NCI-H460 (cell line): ENCODE measurements around the gene CD93. TPM values are rescaled to one million over a fixed set of nuclear protein-coding genes. Genes with fewer than 3 reads are reported as not detected.

ENCODE experiments used
- DNase-seq: peaks from one replicate; pipeline ENCODE4 v3.0.0-alpha.2; 2016; ENCODE audit warnings: low read depth; ENCODE audit errors: extremely low read depth
- total RNA-seq: library from RNA; depleted of rRNA; stranded (reverse); fragments of >200 nt; shearing (Covaris generic); gene quantifications from 2 replicates; pipeline ENCODE4 v1.2.3, GENCODE V29; 2014

CD93 gene
- total RNA-seq, 1 experiment from 2014 or later: not detected

DNA sequence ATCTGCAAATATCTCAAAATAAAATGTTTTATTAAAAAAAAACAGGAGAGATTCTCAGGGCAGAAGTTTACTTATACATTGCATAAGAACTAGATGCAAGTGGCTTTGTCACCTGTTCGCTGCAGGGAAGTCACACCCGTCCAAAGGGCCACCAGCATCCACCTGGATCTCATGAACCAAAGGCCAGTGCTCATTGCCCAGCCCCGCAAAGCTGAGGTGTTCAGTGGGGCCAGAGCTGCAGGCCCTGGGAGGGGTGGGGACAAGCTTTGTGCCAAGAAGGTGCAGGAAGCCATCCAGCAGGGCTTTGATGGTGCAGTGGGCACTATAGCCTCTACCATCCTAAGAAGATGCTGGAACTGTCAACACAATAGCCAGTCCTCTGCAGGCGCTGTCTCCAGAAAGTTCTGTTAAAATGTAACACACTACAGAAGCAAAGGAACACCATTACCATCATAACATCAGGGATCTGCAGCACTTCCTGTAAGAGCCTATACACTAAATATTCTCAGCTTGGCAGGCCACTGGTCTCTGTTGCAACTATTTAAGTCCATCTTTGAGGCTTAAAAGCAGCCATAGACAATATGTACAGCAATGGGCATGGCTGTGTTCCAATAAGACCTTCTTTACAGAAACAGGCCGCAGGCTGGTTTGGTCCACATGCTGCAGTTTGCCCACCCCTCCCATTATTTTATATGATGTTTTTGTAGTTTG, 15.7 kb upstream of the CD93 start:
- DNase-seq: no peak

DNA sequence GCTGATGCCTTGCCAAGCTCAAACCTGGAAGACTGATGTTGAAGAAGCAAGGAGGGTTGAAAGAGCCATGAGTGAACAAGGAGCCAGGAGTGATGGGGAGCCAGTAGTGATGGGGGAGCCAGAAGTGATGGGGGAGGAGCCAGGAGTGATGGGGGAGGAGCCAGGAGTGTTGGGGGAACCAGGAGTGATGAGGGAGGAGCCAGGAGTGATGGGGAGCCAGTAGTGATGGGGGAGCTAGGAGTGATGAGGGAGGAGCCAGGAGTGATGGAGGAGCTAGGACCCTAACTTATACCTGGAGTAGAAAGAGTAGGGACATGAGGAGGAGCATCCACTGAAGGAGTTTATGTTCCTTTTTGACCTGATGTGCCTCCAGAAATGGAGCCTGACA, 14.6 kb upstream of the CD93 start:
- no peak for DNase-seq

DNA sequence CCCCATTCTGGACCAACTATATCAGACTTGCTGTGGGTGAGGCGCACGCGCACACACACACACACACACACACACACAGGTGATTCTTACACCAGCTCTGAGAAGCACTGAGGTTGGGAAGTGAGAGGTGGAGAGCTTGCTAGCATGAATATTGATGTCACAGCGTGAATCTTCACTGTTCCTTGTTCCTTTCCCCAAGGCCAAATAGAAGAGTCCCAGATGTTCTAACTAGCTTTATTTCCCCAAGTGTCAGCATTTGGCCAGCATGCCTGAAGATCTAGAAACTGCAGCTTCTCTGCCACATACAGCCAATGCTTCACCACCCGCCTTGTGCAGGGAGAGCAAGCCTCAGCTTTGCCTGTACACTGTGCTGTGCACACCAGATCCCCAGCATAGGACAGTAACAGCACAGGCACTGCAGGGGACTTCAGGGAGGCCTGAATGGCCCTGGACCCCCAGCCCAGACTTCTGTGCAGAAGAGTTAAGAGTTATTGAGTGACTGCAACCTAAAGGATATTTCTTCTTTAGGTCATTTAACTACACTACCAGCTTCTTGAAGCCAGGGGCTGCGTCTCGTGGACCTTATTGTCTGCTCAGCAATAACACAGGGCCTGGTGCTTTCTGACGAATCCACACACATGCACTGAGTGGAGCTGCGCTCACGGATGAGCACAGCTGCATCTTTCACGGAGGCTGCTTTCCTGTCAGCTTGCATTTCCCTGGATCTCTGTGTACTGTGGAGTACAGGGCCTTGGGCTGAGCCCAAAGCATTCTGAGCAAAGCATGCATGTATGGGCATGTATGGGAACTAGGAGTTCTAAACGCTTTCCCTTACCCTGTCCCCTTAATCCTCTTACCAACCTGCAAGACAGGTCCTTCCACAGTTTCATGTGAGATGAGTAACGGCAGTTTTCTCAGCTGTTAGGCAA, 13.9 kb upstream of the CD93 start:
- no peak for DNase-seq

DNA sequence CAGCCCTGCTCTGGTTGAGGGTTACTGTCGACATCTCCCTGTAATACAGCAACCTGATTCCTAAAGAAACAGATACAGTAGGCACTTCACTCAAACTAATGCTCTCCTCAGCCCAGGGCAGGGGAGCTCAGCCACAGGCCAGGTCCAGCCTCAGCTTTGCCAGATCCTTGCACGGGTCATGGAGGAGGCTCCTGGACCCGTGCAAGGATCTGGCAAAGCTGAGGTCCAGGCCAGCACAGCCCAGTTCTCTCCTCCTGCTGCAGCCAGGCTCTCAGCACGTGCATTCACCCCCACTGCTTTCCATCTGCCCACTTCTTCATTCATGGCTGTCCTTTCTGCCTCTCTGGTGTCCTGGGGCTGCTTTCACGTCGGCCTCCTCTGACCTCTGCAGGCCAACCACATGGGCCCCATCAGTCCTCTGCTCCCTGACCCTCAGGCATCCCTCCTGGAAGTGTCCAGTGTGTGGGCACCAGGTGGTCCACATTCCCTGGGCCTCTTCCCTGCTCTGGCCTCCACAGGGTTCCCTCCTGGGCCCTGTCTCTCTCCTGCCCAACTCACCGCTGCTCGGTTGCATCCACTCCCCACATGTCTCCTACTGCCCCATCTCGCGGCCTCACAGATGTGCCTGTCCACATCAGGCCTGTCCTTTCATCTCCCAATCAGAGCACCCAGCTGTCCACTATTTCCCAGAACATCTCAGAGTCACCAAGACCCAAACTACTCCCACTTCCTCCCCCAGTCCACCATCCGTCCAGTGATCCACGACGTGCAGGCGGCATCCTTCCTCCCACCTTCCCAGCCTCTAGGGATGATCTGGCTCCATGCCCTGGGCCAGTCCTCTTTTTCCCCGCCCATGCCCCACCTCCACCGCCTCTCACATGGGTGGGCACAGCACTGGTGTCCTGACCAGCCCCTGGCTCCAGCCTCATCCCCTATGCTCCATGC, 11.8 kb upstream of the CD93 start:
- DNase-seq: no peak

DNA sequence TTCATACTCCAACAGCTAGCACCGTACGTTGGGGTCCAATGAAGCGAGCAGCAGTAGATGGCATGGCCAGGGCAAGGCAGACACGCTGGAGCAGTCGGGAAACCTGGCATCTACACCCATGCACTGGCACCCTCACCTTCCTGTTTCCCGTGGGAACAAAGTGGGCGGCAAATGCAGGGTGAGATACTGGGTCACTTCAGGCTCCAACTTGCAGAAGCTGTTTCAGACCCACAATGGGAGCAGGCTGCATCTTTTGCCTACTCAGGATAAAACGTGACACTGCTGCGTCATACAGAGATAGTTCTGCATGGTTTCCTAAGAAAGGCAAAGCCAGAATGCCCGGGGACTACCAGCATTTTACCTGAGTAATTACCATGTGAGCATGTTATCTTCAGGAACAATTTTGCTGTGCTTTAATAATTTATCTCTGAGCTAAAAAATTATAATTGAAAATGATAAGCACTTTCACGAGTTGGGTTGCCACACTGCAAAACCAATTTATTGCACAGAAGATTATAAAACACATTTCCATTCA, 10.9 kb upstream of the CD93 start:
- DNase-seq: no peak

DNA sequence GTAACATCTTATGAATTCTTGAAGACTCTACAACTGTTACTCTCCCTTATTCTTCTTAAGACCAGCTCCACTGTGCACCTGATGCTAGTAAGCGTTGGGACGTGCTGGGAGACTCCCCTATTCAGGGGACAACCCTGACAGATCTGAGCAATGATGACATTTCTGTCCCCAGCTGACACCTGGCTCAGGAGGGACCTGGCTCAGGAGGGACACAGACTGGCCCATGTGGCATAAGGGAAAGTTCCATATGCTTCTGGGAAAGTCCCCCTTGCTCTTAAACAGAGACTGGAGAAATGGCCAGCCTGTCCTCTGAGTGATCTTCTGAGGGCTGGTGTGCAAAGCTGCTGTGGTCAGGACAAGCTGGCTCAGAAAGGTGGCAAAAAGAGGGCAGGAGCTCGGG, 10.0 kb upstream of the CD93 start:
- no peak for DNase-seq

DNA sequence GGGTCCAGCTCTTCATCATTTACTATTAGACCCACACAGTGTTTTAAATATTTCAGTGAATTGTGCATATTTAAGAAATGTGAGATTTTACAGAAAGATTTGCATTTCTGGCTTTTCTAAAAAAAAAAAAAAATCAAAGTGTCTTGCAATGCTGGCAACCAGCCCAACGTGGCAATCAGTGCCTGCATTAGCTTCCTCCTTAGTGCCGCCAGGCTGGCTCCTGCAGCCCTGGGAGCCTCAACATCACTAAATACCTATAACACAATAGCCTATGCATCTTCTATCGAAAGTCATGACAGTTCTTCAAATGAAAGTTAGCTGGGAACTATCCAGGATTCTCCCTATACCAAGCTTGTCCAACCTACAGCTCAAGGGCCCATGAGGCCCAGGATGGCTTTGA, 9.4 kb upstream of the CD93 start:
- DNase-seq: no peak

DNA sequence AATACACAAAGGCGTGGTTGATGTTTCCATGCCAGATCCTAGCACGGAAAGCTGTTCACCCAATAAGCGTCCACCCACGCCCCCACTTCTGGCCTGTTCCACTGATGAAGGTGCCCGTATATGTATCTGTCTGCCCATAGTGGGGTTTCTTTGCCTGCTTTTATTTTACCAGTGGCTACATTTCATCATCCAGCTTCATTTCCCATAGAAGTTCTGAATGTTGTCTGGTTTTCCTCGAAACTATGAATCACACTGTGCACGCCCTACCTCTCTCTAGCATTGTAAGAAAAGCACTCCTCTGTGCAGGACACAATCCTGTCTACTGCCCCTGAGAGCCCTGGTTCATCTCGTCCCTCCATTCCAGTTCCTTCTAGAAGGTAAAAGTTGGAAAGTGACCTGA, 8.8 kb upstream of the CD93 start:
- DNase-seq: no peak

DNA sequence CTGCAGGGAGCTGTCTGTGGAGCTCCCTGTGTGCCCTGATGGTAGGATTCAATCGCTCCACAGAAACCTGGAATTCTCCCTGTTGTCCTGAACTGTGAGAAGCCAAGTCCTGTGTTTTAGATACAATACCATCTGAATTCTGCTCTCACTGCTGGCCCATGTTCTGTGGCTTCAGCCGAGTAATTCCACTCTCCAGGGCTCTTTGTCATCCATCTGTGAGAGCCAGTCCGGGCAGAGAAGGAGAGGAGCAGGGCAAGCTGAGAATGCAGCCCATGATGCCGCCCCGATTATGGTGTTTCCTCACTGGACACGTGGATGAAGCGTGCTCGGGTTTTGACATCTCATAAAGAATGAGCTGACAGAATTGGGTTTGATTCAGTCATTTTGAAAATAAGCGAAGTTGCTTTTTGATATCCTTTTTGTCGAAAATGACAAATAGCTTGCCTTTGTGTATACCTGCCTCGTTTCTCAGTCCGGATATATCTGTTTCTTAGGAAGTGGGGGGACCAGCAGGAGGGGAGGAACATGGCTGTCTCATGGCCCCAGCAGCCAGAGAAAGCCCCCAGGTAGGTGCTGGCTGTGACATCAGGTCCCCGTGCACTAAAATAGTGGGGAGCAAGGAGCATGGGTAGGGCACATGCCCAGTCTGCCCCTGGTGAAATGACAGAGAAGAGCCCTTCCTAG, 8.2 kb upstream of the CD93 start:
- no peak for DNase-seq

DNA sequence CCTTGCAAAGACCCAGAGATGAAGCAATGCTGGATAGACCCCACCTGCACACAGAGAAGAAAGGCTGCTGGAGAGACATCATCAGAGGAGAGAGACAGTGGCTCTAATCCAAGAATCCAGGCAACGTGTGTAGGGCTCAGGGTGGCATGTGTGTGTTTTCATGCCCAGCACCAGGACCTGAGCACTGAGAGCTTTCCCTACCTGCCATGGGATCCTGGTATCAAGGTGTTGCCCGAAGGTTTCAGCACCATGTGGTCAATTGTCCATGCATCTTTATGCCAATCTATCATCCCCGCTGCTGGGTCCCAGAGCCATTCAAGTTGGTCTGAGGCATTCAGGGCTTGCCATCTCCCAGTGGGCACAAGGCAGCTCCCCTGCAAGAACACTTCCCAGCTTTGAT, 7.5 kb upstream of the CD93 start:
- DNase-seq: no peak

DNA sequence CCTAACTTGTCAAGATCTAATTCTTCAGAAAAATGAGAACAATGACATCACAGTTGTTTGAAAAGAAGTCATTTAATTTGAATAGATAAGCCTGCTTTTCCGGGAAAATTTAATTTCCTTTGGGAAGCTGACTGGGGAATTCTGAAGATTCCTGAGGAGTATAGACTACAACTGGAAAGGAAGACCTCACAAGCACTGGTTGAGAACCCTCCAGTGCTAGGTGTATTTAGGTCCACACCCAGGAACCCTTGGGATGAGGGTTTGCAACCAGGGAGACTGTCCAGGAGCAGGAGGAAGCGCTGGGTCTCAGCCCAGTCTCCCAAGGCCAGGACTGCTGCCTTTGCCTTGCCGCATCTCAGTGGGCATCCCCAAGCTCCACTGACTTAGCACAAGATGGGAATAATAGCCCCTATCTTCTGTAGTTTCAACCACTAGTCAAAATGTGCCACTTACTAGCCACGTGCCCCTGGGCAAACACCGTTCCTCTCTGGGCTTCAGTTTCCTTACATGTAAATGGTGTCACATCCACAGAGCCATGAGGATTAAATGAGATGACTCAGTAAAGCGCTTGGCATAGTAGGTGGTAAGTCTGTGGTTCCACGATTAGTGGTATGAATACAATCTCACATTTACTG, 6.9 kb upstream of the CD93 start:
- no peak for DNase-seq

DNA sequence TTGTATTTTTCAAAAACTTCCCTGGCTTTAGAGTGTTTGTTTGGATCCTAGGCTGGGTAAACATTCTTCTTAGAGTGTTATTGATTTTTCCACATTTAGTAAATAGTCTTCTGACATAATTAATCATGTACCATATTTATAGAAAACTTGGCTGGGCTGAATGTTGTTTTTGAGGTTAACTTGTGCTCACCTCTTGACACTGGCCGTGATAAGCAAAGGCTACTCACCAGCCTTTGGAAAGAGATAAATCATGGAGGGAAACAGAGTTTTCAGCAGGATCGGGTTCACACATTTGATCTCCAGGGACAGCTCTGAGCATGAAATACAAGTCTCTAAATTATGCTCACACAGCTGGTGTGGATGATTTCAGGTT, 6.2 kb upstream of the CD93 start:
- no peak for DNase-seq

DNA sequence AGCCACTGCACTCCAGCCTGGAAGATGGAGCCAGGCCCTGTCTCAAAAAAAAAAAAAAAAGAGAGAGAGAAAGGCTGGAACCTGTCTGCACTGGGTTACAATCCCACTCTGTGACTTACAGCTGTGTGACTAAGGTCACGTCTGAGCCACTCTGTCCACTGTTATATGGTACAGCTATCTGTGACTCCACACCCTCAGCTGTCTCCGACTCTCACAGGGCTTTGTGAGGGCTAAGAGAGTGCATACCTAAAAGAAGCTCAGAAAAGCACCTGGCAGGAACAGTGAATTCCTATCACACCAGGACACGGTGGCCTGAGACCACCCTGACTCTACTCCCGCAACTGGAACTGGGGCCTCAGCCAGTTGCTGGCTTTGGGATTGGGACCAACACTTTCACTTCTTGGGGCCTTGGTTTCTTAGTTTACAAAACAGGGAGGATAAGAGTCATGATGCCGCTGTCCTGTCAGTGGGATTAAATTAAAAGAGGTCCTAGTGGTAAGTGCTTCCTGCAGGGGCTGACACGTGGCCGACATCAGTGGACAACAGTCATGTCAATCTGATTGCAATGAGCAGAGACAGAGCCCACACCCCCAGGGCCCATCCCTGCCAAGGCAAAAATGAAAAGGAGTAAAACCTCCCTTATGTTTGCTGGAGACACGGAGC, 5.7 kb upstream of the CD93 start:
- DNase-seq: no peak

DNA sequence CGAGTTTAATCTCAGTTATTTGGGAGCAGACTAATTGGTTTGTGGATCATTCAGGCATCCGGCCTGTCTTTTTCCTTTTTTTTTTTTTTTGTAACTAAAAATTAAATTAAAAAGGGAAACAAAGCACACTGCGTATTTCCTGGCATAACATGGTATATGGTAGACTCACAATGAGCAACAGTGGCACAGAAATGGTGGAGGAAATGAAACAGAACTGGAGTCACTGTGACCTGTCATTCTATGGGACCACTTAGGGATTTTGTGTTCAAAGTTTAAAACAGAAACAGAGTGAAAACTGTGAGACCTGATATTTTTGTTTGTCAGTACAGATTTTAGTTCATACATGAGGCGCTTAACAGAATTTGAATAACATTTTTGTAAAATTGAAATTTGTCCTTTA, 4.8 kb upstream of the CD93 start:
- DNase-seq: no peak

DNA sequence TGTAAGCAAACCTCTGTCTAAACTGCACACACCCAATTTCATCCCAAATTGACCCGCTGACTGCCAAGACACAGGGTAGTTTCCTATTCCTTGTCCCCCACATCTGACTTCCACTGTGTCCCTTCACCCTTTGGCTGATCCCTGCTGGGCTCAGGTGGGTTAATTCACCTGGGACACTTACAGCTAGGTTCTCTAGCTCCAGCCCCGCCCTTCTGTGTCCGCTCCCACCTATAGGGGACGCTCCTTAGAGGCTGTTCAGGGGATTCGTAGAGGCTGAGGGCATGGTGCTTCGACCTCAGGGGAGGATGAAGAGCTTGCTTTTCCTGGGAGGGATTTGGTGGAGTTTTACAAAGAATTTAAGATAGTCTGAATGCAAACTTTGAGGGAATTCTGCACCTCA, 4.0 kb upstream of the CD93 start:
- DNase-seq: no peak

DNA sequence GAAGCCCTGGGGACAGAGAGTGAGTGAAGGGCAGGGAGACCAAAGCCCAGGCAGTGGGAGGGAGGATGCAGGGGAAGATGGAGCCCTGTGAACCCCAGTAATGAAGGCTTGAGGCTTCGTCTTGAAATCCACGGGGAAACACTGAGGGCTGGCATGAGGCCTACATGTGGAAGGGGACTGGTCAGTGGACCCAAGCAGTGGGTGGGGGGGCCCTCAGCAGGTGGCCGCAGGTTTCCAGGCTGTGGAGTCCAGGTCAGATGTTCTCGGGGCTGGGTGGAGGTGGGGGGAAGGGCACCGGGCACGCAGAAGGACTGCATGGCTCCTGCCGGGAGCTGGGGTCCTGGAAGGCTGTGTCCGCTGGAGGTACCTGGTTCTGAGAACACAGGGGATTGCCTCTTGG, 2.7 kb upstream of the CD93 start:
- no peak for DNase-seq

DNA sequence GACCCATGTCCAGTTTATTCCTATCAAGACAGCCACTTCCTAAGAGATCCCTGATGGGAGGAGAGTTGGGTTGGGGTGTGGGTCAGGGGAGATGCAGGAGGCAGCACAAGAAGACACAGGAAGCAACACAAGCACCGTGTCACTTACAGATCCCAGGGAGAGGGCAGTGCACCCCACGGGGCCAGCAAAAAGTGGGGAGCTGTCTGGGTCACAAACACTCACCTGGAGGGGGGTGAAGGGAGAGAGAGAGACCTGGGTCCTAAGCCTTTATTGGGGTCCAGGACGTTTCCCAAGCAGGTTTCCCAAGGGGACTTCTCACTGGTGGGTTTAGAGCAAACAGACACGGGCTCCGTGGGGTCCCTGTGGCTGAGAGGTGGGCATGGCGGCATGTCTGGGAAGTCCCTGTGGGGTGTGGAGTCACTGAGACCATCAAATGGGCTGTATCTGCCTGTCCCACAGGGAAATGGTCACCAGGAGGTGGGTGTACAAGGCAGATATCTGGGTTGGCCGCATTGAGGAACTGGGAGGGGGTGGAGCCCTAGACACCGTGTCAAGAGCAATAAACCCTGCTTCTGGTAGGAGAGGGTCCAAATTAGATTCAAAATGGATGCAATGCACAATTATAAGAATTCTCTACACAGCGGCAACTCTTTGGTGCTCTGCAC, 1.6 kb upstream of the CD93 start:
- no peak for DNase-seq

DNA sequence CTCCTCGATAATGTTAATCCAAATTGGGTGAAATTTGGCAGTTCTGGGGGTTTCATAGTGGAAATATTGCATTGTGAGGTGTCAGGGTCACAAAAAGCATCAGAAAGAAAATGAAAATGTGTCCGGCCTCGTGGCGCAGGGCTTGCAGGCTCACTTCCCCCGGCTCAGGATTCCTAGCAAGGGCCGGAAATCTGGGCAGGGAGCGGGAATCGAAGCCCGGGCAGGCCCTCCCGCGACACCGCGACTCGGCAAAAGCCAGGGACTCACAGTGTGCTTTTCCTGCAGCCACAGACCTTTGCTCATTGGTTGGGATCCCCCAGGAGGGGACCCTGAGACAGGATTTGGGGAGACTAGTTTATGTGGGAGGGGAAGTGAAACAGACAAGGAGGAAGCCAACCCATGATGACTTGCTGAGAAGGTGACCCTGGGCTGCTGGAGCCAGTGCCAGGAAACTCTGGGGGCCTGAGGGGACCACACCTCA, 847 bp upstream of the CD93 start:
- no peak for DNase-seq
